WERI-Rb-1 (cell line): ENCODE data around the gene S100A3.

ENCODE experiments used
- DNase-seq: peaks from one replicate; pipeline ENCODE4 v3.0.0-alpha.2; 2020
- H3K27ac ChIP-seq: fragments of 250-450 bp; sonication (Bioruptor Pico); 2 replicates; pipeline ENCODE4 v1.5.1; 2020; ENCODE audit warnings: mild to moderate bottlenecking, moderate library complexity
- H3K27me3 ChIP-seq: fragments of 250-450 bp; sonication (Bioruptor Pico); 2 replicates; pipeline ENCODE4 v1.5.1; 2021; ENCODE audit warnings: mild to moderate bottlenecking, low read depth, moderate library complexity; ENCODE audit not compliant: insufficient read depth, severe bottlenecking
- H3K36me3 ChIP-seq: fragments of 250-450 bp; sonication (Bioruptor Pico); 2 replicates; pipeline ENCODE4 v1.5.1; 2020; ENCODE audit warnings: mild to moderate bottlenecking, moderate library complexity
- H3K4me3 ChIP-seq: 2 replicates; pipeline ENCODE4 v1.5.1; 2011; ENCODE audit warnings: low read depth, mild to moderate bottlenecking, control low read depth, low read length
- H3K9me3 ChIP-seq: fragments of 250-450 bp; sonication (Bioruptor Pico); 2 replicates; pipeline ENCODE4 v1.5.1; 2021; ENCODE audit warnings: mild to moderate bottlenecking, moderate library complexity; ENCODE audit not compliant: severe bottlenecking
- CTCF ChIP-seq: IDR thresholded peaks from 2 replicates; pipeline ENCODE4 v1.5.1; 2011; ENCODE audit warnings: low read depth, mild to moderate bottlenecking, control low read depth, inconsistent platforms, low read length

S100A3 gene

GRCh38 chr1:153515504-153516394 is 33.3 kb downstream of the S100A3 start:
- Histone ChIP-seq H3K9me3 (no peaks in the 10 kb centered on the region), H3K4me3 (no peak overlapping the region), H3K36me3 (no peaks in the 10 kb centered on the region), H3K27me3 (no peaks in the 10 kb centered on the region), H3K27ac (no peak overlapping the region; the same call in 1 of the 2 replicates)
- TF ChIP-seq CTCF, result no peak
- DNase-seq, result no peak

GRCh38 chr1:153513666-153514065 is 35.4 kb downstream of the S100A3 start:
- no peak overlapping the region for H3K27ac ChIP-seq
- H3K27me3 ChIP-seq, result no peaks in the 10 kb centered on the region
- H3K4me3 ChIP-seq, result no peak overlapping the region
- H3K36me3 ChIP-seq, result no peaks in the 10 kb centered on the region
- no peaks in the 10 kb centered on the region for H3K9me3 ChIP-seq
- no peak for DNase-seq
- TF ChIP-seq CTCF, result no peak

- Histone ChIP-seq H3K27ac (no peak overlapping the region), H3K36me3 (no peaks in the 10 kb centered on the region), H3K27me3 (no peaks in the 10 kb centered on the region), H3K4me3 (no peak overlapping the region), H3K9me3 (no peaks in the 10 kb centered on the region)
- peak; percentile 43 for DNase-seq
- peak; percentile 43; the same call in 1 of the 2 replicates for TF ChIP-seq CTCF
Observed at GRCh38 chr1:153513023-153513422, 36.0 kb downstream of the S100A3 start.

- no peaks in the 10 kb centered on the region for H3K36me3 ChIP-seq
- no peak overlapping the region for H3K4me3 ChIP-seq
- peak; percentile 100 for TF ChIP-seq CTCF
- peak; percentile 99 for DNase-seq
- H3K27me3 ChIP-seq, result no peaks in the 10 kb centered on the region
- H3K27ac ChIP-seq, result no peak overlapping the region; the same call in 1 of the 2 replicates
- no peaks in the 10 kb centered on the region for H3K9me3 ChIP-seq
Observed at GRCh38 chr1:153510984-153511410, 38.1 kb downstream of the S100A3 start.

- Histone ChIP-seq H3K27me3 (no peaks in the 10 kb centered on the region), H3K36me3 (no peaks in the 10 kb centered on the region), H3K4me3 (no peak overlapping the region), H3K27ac (no peak overlapping the region), H3K9me3 (no peaks in the 10 kb centered on the region)
- peak; percentile 93 for DNase-seq
- peak; percentile 100 for TF ChIP-seq CTCF
Observed at GRCh38 chr1:153509729-153510354, 39.2 kb downstream of the S100A3 start.
